IPS DF 4.7 (cell line): ENCODE measurements around the gene LMO7.

Source experiments
- DNase-seq: peaks from one replicate; pipeline ENCODE4 v3.0.0-alpha.2; 2013; ENCODE audit warnings: low spot score; ENCODE audit errors: extremely low read depth

LMO7 gene

DNA sequence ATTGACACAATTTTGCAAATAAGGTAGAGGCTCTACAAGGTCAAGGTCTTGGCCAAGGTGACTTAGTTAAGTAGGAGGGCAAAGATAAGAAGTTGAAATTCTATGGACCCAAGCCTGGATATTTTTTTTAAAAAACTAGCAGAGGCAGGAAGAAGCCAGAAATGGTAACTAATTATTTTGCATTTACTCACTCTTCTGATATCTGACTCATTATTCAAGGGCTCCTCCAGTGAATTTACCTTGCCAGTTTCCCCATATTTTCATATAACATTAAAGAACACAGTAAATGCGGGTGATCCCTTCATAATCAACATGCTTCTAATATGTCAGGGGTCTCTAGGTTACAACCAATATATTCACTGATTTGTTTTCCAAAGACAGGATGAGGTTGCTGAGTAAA is 246.1 kb downstream of the LMO7 start:
- DNase-seq, result no peak

DNA sequence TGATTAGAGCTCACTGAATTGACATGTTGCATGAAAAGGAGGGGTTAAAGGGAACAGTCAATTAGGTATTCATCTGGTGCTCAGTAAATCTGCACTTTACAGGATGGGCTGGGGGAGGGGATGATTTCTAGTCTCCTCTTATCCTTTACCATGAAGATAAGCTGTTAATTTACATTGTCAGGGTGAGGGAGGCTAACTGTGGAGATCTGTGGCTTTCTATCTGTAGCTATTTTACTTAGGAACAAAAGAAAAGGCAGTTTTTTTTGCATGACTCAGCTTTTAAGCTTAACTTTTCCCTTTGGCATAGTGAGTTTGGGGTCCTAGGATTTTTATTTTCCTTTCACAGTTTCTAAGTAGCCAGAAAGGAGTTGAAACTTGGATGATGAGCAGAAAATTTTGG is 253.3 kb downstream of the LMO7 start:
- DNase-seq, result no peak

DNA sequence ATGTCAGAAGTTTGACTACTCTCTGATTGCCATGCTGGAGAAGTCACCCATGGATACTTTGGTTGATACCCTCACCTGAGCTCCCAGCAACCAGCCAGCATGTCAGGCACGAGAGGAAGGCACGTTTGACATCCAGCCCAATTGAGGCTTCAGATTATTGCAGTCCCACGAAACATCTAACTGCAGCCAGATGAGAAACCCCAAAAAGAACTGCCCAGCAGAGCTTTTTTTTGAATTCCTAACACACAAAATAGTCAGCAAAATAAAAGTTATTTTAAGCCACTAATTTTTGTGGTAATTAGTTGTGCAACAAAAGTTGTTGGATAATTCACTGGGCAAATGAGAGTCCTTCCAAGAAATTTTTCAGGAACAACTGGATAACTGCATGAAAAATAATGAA is 259.0 kb downstream of the LMO7 start:
- no peak for DNase-seq

DNA sequence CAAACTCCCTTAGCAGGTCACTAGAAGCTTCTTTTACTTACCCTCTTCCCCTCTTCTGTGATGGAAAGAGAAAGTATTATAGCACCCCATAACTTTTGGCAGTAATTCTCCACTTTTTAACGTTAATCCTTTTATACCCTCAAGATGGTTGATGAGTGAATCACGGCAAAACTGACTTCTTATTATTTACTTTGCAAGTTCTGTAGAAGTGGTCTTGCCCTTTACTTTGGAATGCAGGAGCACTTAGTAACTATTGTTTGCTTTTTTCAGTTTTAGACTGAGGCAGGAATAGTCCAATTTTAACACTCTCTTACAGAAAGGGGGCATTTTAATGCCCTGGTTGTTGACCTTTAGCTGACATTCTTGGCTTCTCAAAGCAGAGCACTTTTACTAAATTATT is 260.1 kb downstream of the LMO7 start:
- no peak for DNase-seq

DNA sequence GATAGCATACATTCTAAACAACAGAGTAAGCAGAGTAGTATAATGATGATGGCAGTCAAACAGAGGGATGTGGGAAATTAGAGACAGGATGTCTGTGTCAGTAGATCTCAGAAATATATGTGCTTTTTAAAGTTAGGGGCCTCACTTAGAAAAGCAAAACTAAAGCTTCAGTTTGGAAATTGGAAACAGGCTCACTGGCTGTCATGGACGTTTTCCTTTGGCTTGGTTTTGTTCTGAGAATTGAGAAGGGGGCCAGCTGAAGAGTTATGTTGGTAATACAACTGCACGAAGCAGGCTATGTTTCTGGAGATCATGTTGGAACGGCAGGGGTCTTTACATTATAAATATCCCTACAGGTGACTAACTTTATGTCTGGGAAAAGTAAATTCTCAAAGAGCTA is 261.3 kb downstream of the LMO7 start:
- DNase-seq, result no peak

DNA sequence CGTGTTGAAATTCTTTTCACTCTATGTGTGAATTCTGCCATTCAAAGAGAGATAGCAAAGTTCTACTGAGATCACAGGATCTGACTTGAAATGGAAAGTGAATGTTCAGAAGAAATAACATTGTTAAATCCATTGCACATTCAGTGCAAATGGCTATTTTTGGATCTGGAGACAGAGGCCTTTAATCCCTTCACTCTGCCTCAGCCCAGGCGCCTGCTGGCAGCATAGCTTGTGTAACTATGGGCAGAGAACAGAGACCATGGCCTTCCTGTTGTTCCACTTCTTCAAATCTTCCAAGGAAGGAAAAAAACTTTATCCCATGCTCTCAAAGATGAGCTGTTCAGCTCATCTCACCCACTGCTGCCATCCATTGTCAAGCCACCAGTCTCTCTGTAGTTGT is 265.4 kb downstream of the LMO7 start:
- DNase-seq, result no peak

DNA sequence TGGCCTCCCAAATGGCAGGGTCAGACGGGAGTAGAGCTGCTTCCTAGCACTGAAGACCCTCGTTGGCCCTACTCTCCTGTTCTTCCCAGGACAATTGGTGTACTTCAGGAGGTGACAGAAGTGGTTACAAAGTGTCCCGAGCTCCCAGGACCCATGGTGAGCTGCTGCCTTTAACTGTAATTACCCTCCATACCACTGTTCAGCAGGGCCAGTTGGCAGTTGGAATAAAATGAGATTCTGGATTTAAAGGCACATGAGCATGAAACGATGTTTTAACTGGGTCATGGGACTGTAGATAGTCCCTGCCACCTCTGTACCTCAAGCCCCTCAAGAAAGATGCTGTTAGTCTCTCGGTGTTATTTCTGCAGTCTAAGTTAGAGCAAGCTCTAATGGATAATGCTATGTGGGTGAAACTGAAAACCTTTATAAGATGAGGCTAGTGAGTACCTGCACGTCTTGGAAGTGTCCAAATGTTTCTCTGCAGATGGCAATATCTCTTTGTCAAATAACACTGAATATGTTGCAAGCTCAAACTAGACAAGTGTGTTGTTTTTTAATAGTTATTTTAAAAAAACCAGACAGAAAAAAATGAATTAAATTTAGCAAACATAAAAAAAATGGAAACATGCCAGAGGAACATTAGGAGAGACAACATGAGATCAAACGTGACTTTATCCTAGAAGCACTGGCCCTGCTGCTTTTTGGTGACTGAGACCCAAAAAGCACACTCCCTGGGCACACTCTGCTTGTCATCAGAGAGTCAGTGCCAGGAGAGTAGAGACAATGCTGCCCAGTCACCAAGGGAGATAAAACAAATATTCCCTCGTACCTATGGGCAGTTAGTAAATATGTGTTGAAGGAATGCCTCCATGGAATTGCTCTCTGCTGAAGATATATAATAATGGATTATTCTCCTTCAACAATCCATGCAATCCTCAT is 266.3 kb downstream of the LMO7 start:
- no peak for DNase-seq

DNA sequence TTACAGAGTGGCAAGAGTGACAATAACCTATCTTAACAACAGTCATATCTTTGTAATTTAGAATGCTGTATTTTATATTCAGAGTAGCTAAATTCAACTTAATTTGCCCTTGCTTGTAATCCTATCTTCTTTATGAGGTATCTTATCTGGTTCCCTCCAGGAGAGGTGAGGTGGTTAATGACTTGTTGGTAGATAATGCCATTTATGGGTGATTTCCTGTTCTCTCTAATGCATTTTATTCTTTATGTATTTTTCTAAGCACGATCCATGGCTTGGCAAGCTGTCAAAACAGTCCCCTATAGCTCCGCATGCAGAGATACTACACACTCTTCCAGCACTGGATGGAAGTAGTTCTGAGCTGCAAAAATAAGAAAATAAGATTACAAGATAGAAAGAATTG is 267.9 kb downstream of the LMO7 start:
- DNase-seq, result no peak

DNA sequence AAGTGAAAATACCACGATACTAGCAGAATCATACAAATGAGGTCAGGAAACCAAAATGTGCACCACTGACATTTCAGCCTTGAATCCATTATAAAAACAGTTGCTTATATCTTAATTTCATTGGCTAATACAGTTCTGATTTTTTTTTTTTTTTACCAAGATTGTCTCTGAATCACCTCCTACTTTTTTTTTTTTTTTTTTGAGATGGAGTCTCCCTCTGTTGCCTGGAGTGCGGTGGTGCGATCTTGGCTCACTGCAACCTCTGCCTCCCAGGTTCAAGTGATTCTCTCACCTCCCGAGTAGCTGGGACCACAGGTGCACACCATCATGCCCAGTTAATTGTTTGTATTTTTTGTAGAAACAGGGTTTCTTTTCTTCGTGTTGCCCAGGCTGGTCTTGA is 270.2 kb downstream of the LMO7 start:
- no peak for DNase-seq

DNA sequence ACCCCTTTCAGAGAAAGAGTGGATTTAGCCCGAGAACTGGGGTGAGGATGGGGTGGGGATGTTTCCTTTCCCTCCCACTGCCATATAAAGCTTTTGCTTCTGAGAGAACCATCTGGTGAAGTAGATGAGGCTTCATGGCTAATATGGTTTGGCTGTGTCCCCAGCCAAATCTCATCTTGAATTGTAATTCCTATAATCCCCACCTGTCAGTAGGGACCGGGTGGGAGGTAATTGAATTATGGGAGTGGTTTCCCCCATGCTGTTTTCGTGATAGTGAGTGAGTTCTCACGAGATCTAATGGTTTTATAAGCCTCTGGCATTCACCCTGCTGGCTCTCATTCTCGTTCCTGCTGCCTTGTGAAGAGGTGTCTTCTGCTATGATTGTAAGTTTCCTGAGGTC is 270.9 kb downstream of the LMO7 start:
- no peak for DNase-seq

DNA sequence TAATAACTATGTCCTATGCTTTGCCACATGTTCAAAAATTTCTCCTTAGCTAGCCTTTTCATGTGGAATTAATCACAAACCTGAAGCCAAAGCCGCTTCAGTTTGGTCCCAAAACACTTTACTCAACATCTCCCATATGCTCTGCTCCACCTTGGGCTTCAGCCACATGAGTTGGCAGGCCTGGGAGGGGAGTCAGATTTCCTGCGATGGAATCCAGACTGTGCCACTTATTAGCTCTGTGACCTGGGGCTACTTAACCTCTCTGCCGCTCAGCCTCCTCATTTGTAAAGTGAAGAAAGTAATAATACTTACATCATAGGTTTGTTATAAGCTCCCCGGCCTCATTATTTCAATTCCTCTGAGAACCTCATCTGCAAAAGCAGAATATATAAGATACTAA is 272.0 kb downstream of the LMO7 start:
- no peak for DNase-seq
